HG02678 (cell line): ENCODE results near the gene LRP1B.

Experiments
- ATAC-seq: cut with Tn5 transposase; IDR thresholded peaks from one replicate; pipeline ENCODE4 v1.9.1; 2021; ENCODE audit warnings: mild to moderate bottlenecking, moderate library complexity; ENCODE audit not compliant: unreplicated experiment

The LRP1B gene

DNA sequence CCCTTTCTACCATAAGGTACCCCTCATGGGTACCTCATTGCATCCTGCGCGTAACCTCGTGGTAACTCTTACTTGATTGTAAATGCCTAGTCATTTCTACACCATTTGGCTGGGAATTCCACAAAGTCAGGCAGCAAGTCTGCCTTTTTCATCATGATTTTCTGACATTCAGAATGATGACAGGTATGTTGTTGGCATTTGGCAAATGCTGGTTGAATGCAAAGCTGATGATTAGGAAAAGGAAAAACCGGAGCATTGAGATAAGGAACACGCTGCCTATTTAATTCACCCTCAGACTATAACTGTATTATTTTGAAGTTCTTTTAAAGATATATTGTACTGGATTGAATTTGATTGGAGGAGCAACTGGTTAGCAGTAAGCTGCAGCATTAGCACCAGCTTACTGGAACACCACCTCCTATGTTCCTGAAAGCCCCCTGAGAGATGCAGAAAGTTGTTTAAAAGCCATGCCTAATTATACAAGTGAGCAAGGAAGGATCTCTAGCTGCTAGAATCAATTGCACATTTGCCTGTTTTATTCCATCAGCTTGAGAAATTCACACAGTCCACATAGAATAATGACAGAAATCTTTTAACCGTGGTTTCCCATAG is 520.1 kb downstream of the LRP1B start:
- no peak for ATAC-seq

DNA sequence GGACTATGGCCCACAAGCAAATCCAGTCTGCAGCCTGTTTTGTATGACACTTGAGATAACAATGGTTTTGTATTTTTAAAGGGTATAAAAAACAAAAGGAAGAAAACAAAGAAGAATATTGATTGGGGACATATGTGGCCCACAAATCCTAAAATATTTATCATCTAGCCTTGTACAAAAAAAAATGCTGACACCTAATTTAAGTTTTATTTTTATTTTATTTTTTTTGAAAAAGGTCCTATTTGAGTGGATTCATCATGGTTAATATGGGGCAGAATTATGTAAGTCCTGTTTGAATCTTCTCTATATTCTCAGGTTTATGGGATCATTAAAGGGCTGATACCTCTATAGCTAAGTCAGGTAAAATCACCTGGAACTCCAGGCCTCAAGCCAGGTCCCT is 525.7 kb downstream of the LRP1B start:
- ATAC-seq = no peak

DNA sequence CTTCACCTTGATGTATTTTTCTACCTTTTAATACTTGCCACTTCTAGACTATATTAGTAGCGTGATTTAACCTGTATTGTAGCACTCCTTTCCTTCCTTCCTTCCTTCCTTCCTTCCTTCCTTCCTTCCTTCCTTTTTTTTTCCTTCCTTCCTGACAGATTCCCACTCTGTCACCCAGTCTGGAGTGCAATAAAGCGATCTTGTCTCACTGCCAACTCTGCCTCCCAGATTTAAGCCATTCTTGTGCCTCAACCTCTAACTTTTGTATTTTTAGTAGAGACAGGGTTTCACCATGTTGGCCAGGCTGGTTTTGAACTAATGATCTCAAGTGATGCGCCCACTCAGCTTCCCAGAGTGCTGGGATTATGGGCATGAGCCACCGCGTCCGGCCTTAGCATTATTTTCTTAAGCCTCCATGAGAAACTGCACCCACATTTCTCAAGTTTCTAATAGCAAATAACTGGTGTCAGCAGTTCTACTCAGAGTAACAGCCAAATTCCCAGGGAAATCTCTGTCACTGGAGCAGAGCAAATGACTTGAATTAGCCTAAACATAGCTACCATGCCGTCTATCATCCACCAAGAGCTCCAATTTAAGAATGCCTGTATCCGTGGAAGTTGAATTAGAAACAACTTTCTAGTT is 529.2 kb downstream of the LRP1B start:
- no peak for ATAC-seq

DNA sequence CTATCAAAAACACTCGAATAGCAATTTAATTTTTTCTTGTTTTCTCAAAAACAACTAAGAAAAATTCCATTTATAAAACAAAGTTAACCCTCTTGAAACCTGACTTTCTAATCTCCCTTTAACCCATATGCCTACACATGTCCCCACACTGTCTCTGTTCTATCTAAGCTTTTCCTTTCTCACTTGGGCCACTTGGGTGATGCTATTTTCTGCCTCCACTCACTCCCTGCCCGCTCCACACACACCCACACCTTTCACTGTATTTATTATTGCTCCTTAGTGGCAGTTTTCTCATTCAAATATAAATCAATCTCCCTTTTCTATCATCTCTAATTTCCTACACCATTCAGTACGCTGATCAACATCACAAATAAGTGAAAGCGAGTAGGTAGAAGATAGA is 531.1 kb downstream of the LRP1B start:
- no peak for ATAC-seq

DNA sequence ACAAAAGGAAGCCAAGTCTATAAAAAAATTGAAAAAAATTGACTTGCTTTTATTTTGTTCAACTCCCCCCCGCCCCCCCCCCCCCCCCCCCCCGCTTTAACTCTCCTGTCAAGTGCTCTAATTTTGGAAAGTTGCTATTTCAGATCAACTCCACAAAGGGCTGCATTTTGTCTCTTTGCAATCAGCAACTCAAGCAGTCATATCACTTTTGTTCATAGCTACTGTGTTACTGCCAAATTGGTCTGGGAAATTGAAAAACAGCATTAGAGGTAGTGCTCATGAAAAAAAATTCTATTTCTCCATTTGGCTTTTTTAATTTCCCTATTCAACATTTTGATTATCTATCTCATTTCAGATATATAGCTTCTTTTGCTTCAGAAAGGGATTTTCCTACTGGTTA is 531.8 kb downstream of the LRP1B start:
- ATAC-seq = no peak

DNA sequence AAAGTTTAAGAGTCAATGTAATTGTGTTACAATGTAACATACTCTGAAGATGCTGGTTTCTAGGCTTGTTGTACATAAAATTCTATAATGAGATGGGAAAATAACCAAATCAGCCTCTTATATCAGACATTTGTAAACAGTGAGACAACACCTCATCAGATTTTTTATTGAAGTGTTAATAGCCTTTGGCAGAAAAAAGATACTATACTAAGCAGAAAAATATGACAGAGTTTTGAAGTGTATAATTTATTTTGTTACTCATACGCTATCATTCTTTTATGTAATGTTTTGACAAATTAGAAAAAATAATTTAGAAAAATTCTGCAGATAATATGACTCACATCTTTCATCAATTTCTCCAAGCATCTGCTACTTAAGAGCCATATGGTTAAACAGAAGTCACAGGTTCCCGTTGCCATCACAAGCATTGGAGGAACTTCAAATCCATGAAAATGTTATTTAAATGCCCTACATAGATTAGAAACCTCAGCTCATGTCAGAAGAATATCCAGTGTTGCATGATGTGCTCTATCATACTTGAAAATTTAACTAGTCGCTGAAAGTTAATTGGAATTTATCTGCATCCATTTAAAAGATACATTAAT is 535.4 kb downstream of the LRP1B start:
- ATAC-seq = no peak

DNA sequence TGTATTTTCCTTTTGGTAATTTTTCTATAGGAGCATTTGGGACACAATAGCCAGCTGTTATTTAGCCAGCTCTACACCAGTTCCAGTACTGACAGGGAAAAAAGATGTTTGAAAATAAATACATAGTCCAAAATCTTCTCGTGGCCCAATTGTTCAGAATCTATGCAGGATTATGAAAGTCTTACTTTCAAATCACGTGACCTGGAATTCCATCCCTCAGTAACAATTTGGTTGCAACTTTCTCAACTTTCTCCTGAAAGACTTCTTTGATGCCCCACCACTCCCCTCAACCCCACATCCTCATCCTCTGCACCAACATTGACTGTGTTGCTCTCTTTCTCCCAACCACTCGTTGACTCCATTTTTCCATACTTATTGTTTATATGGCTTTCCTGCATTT is 539.0 kb downstream of the LRP1B start:
- no peak for ATAC-seq

DNA sequence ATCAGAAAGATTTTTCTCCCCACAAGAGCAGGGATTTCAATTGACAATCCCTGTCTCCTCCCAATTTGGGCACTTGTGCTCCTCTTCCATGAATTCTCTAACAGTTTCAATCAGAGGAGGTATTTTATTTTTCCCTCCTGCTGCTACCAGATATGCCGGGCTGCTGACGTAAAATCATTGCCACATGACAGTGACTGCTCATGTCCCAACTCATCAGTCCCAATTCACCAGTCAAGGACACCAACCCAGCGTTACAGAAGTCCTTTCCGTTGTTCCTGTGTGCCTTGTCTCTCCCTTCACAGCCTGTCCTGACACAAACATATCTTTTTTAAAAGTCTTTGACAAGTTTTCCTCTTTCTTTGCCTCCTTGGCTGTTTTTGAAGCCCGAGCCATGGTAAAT is 540.2 kb downstream of the LRP1B start:
- no peak for ATAC-seq

DNA sequence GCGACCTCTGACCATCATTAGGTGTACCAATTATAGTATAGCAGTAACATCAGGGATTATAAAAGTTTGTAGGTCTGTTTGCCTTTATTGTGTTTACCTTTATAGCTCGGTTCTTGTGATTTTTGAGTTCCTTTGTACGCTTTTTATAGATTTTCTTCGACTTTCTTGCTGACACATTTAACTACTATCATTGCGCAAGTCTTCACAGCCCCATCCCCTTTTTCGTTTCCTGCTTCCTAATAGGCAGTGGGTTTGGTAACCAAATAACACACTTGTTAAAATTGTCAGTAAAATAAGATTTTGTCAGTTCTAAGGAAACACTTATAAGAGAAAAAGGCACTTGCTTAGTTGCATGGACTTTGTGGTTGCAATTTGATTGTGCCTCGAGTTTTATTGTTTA is 541.5 kb downstream of the LRP1B start:
- no peak for ATAC-seq

DNA sequence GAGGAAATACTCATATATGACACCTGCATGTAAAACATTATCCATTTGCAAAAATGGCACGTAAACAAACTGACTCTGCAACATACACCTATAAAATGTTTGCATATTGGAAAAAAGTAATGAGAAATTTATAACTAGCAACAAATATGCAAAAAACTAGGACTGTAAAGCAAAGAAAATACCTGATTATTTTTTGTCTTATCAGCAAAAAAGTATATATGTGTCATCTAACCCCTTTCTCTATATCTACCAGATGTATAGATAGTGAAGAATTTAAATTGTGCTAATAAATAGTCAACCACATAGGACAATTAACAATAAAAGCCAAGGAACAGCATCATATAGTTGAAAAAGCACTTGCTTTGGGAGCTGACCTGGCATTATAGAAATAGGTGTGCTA is 543.8 kb downstream of the LRP1B start:
- no peak for ATAC-seq

DNA sequence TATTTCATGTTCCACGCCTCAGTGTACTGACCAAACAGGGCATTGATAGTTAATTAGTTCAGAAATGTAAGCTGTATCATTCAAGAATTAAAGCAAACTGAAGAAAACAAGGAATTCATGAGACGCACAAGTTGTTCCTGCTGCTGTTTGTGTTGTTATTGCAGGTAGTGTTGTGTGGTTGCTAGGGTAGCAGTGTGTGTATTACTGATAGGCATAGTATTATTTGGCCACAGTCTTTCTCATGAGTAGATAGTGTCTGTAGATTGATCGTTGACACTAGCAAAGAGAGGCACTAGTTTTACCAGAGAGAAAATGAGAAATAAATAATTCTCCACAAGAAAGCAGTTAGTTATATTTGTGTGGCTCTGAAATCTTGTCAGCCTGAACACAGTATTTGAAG is 548.6 kb downstream of the LRP1B start:
- no peak for ATAC-seq

DNA sequence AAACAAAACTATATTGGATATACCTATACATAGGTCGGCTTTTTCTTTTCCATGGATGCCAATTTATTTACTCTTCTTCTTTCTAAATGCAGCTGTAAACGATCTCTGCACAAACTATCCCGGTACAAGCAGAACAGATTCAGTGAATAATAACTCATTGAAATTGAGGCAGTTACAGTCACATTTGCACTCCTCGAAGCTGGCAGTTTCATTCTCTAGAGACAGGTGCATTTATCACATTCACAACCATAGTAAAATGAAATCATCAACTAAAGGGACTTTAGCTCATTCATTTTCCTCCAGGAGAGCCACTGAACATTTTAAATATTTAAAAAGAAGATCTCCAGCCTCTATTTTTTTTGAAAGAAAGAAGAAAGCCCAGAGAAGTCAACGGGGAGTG is 551.7 kb downstream of the LRP1B start:
- ATAC-seq = no peak

DNA sequence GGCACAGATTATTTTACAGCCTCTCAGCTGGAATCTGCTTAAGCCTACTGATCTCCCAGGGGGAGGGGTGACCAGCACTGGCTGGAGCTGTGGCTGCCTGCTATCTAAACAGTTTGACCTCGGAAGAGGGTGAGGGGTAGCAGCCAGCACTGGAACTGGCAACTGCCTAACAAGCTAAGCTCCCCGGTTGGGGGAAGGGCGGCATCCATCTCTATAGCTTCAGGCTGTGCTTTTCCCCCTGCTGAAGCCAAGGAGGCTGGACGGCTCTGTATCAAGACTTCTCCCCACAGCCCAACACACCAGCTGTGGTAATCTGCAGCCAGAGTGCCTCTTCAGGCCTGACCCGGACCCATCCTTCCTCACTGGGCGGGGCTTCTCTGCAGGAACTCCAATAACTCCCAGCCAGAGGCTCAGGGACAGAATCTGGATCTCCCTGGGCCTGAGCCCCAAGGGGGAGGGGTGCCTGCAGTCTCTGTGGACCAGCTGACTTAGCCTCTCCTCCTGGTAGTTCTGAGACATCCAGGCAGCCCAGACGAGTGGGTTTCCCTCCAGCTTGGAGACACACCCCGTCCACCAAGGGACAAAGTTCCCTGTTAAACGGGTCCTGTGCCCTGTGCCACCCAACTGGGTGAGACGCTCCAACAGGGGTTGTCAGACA is 560.2 kb downstream of the LRP1B start:
- no peak for ATAC-seq

DNA sequence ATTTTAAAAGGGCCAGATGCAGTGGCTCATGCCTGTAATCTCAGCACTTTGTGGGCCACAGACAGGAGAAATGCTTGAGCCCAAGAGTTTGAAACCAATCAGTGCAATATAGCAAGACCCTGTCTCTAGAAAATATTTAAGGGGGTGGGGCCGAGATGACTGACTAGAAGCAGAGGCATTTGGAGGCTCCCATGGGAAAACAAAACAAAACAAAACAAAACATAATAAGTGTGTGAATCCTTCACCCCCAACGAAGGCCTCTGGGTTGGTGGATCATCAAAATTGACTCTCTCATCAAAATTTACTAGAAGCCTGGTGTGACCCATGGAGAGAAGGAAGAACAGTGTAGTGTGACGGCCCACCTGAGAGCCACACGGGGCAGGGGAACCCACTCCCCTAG is 560.9 kb downstream of the LRP1B start:
- no peak for ATAC-seq

DNA sequence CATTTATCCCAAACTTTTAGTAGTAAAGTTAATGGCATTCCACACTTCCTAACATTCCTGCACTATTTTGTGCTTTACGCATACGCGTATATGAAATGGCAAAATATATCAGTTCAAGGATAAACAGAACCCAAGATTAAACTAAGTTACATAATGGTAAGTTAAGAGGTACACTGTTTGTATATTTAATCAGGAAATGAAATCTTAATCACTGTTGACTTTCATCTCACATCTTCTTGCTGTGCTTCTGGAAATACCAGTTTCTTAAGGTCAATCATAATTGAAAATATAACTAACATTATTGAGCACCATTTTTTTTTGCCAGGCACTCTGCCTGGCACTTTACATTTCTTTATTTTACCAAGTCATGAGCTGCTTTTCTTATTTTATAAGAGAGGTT is 565.2 kb downstream of the LRP1B start:
- ATAC-seq = no peak

DNA sequence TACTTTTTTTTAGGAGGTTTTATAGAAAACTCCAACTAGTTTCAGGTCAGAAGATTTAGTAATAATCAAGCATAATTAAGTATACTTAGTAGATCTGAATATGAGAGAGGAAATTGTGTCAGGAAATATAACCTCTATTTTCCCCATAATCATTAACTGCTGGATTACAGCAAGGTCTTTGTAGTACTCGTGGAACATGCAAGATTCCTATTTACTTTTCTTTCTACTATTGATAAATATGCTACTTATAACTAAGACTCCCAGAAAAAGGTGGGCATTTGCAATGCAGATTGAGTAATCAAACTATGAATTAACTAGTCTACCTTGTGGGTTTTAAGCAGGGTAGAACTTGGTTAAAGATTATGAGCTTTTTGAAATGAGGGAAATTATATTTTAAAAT is 570.1 kb downstream of the LRP1B start:
- no peak for ATAC-seq

DNA sequence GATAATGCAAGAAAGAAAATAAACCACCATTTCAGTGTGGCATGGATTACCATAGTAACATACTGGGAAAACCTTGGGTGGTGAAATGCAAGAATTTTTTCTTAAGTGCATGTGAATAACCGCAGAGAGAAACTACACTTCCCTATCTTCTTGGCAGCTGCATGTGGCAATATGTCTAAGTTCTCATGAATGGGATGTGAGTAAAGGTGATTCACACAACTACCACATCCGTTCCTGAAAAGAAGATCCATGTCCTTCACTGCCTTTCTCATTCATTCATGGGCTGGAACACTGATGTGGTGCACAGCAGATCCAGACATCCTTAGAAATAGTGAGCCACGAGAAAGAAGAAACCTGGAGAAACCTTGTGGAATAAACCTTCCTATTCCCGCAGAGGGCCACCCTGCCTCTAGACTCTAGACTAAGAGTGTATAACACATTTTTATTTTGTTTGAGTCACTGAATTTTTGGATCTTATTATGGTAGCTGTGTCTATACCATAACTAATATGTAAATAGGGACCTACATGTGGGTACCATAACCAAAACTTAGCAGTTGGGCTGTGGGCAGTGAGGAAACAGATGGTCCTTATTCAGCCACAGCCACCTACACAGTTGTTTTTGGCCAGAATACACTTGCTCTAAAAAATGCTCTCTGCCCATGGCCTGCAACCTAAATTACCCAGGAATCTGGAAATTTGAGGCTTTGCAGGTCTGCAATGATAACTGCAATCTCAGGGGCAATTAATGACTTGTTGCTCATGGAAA is 573.3 kb downstream of the LRP1B start:
- no peak for ATAC-seq

DNA sequence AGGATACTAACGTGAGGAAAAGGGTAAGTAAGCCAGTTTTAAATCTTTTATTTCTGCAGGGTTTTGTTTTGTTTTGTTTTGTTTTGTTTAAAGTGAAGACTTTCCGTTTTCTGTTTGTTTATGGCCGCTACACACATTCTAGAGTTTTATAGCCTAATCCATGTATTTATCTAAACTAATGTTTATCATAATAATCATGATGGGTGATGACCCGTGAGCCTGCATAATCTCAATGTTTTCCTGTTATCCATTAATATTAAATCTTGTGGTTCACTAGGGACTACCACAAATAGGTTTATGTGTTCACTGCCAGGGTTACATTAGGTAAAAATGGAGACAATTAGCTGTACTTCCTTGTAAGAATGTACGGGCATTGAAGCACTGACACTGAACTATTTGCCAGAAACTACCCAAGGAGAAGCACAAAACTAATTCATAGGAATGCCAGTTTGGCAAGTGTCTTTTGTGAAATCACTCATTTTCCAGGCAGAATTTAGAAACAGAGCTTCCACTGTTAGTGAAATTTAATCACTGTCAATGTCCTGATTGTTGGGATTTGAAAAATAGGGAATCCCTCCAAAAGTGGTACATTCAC is 574.8 kb downstream of the LRP1B start:
- ATAC-seq = no peak

DNA sequence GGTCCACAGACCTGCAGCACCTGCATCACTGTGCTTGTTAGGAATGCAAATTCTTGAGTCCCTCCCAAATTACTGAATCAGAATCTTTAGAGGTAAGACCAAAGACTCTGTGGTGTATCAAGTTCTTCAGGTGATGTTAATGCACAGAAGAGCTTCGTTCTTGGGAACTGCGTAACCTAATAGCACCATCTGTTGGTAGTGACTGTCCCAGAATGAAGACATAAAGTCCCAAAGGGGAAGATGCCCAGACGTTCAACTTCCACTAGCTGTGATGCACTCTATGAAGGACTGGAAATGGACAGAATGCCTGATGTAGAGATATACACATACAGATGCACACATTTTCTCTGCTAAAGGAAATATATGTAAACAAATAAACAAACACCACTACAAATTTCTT is 576.0 kb downstream of the LRP1B start:
- ATAC-seq = peak; percentile 90

DNA sequence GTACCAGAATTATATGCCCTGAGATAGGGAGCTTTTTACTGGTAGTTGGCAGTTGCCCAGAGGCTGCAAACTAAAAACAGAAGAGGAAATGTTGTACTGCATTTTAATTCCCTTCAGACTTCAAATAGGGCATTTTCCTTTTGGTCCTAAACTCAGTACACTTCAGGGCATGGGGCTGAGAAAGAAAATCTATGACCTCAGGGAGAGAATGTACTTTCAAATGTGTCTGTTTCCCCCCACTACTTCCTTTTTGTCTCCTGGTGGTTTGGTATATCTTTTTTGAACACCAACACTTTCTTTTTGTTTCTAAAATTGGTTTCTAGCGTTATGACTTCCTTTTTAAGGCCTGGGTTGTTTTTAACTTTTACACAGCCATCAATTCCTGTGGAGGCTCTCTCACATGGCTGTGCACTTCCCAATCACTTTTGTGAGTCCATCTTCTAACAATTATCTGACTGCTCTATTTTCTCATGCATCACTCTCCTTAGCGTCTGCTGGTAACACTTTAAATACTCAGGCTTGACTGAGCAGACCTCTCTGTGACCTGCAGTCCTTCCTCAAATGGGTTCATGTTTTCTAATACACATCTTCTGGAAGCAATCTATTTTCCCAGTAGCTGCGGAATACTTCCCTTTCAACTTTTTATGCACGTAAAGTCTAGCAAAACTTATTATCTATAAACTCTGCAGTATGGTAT is 596.0 kb downstream of the LRP1B start:
- ATAC-seq = peak; percentile 82
